ENCODE measurements around the gene B3GNT7.

- TF ChIP-seq CTCF (conservative IDR thresholded peaks at IDR 0.05; ENCODE audit: low read length) (no peak), EZH2phosphoT487 (IDR thresholded peaks at IDR 0.05; ENCODE audit: borderline replicate concordance) (no peak)
Measured at GRCh38 chr2:231429901-231430300, 34.4 kb downstream of the B3GNT7 start.

Measured in Loucy (cell line).